ENCODE data around the gene IFT122.
"Not testable (repeated sequence)": the region's sequence is repeated elsewhere in the genome, so short reads cannot be mapped to it uniquely, and the experiment has no call there.

The IFT122 gene

DNA sequence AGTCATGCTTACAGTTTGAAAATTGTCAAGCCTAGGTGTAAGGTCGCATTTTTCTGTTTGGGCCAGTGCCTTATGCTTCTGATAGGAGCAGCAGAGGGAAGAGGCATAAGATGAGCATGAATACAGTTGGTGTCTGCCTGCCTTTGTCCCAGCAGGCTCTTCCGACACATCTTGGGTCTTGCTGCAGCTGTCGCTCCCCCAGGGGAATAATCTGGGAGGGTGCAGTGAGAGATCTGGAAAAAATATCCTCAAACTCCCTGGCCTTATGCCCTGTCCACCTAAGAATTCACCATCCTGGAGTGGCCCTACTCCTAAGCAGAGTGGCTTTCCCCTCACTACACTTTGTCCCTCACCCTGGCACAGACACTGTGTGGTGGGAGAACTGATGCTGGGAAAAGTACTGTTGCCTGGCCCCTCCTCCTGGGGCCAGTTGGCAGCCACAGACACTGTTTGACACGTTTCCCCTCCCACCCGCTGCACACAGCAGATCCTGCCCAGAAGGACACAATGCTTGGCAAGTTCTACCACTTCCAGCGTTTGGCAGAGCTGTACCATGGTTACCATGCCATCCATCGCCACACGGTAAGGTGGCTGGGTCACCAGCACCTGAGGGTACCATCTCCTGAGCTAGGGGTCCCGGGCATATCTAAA is 67.3 kb downstream of the IFT122 start:
- peak; percentile 45 for DNase-seq
- H3K4me1 ChIP-seq: peaks cover 30% of the 10 kb centered on the region
- H3K9me3 ChIP-seq: no peaks in the 10 kb centered on the region
- H3K4me3 ChIP-seq (ENCODE audit: low read depth, low read length): no peak overlapping the region
- no peaks in the 10 kb centered on the region for H3K36me3 ChIP-seq
- TF ChIP-seq, protein P1, sequence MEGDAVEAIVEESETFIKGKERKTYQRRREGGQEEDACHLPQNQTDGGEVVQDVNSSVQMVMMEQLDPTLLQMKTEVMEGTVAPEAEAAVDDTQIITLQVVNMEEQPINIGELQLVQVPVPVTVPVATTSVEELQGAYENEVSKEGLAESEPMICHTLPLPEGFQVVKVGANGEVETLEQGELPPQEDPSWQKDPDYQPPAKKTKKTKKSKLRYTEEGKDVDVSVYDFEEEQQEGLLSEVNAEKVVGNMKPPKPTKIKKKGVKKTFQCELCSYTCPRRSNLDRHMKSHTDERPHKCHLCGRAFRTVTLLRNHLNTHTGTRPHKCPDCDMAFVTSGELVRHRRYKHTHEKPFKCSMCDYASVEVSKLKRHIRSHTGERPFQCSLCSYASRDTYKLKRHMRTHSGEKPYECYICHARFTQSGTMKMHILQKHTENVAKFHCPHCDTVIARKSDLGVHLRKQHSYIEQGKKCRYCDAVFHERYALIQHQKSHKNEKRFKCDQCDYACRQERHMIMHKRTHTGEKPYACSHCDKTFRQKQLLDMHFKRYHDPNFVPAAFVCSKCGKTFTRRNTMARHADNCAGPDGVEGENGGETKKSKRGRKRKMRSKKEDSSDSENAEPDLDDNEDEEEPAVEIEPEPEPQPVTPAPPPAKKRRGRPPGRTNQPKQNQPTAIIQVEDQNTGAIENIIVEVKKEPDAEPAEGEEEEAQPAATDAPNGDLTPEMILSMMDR (IDR thresholded peaks at IDR 0.05; ENCODE audit: low read depth, low read length): no peak
- H3K27me3 ChIP-seq: no peaks in the 10 kb centered on the region

GRCh38 chr3:129512595-129512994 is 72.6 kb downstream of the IFT122 start:
- peaks cover 2% of the 10 kb centered on the region; the same call in 1 of the 2 replicates for H3K4me1 ChIP-seq
- H3K36me3 ChIP-seq: no peaks in the 10 kb centered on the region
- no peaks in the 10 kb centered on the region for H3K27me3 ChIP-seq
- TF ChIP-seq, protein P1 (IDR thresholded peaks at IDR 0.05; ENCODE audit: low read depth, low read length): no peak
- H3K4me3 ChIP-seq (ENCODE audit: low read depth, low read length): no peak overlapping the region
- no peak for DNase-seq
- no peaks in the 10 kb centered on the region for H3K9me3 ChIP-seq

GRCh38 chr3:129513705-129514104 is 73.7 kb downstream of the IFT122 start:
- Histone ChIP-seq H3K9me3 (no peaks in the 10 kb centered on the region), H3K4me1 (no peaks in the 10 kb centered on the region), H3K27me3 (no peaks in the 10 kb centered on the region), H3K36me3 (no peaks in the 10 kb centered on the region), H3K4me3 (ENCODE audit: low read depth, low read length) (no peak overlapping the region)
- TF ChIP-seq, protein P1 (IDR thresholded peaks at IDR 0.05; ENCODE audit: low read depth, low read length): no peak
- no peak for DNase-seq

DNA sequence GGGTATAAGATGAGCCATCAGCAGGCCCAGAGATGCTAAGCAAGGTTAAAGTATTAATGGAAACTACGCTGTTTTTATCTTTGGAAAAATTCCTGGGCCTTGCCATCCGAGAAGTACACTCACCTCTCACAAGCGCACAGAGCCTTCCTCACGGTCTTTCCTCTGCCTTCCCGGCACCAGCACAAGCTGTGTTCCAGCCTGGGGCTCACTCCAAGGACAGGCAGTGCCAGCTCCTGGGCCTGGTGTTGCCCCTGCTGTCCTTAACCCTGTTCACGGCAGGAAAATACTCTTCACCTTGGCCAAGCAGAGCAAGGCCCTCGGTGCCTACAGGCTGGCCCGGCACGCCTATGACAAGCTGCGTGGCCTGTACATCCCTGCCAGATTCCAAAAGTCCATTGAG is 74.1 kb downstream of the IFT122 start:
- DNase-seq: no peak
- H3K9me3 ChIP-seq: no peaks in the 10 kb centered on the region
- TF ChIP-seq, protein P1 (IDR thresholded peaks at IDR 0.05; ENCODE audit: low read depth, low read length): no peak
- no peaks in the 10 kb centered on the region for H3K4me1 ChIP-seq
- H3K27me3 ChIP-seq: no peaks in the 10 kb centered on the region
- no peaks in the 10 kb centered on the region for H3K36me3 ChIP-seq
- no peak overlapping the region for H3K4me3 ChIP-seq (ENCODE audit: low read depth, low read length)

DNA sequence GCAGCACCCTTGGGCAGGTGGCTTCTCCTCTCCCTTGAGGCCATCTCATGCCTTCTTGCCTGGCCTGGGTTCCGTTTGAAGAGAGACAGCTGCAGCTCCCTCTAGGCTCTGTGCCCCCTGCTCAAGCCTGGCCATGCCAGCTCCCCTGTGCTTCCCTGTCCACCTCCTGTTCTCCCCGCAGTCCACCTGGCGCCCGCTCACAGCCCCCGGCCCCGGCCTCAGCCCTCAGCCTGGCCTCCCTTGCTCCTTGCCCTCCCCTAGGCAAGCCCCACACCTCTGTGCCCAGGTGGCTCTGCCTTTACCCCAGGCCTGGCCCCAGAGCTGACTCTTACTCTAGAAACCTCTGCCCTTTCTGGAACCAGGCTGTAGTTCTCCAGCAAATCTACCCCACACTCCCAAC is 74.5 kb downstream of the IFT122 start:
- H3K36me3 ChIP-seq: no peaks in the 10 kb centered on the region

DNA sequence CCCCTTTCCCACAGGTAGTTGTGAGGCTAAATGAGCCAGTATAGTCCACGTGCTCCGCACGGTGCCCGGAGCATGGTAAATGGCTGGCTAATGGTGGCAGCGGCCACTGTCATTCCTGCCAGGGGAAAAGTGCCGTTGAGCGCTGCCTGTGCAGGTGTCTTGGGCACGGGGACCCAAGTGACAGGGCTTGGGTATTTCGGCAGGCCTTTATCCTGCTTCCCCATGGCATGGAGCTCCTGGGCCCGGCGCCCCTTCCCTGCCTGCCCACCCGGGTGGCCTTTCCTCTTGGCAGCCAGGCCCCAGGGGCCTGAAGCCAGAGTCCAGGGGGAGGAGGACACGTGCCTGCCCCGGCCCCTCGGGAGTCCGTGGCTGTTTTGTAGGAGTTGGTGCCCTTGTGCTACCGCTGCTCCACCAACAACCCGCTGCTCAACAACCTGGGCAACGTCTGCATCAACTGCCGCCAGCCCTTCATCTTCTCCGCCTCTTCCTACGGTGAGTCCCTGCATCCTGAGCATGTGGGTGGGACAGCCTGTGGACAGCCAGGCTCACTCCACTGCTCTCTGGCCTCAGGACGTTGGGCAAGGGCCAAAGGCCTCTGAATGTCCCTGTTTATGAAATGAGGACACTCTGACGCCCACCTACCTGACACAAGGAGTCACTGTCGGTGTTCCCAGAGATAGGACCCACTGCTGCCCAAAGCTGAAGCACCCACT is 75.2 kb downstream of the IFT122 start:
- H3K4me1 ChIP-seq; DNase-seq; H3K27me3 ChIP-seq; H3K4me3 ChIP-seq (ENCODE audit: low read depth, low read length); H3K36me3 ChIP-seq; H3K9me3 ChIP-seq: not testable (repeated sequence)

More for the DNA sequence above, 74.5 kb downstream of the IFT122 start:
- TF ChIP-seq, protein P1 (IDR thresholded peaks at IDR 0.05; ENCODE audit: low read depth, low read length): no peak
- no peaks in the 10 kb centered on the region for H3K4me1 ChIP-seq
- H3K4me3 ChIP-seq (ENCODE audit: low read depth, low read length): no peak overlapping the region
- no peaks in the 10 kb centered on the region for H3K9me3 ChIP-seq
- DNase-seq: no peak
- no peaks in the 10 kb centered on the region for H3K27me3 ChIP-seq

- H3K27me3 ChIP-seq; DNase-seq; H3K9me3 ChIP-seq; H3K4me3 ChIP-seq (ENCODE audit: low read depth, low read length); H3K36me3 ChIP-seq; H3K4me1 ChIP-seq: not testable (repeated sequence)
These were observed 75.9 kb downstream of the IFT122 start for GRCh38 chr3:129515821-129516432.
